Endodermal cell (in vitro differentiated cells): Measurements from ENCODE around the gene TTF2. TPM values are rescaled to one million over a fixed set of nuclear protein-coding genes. Genes with fewer than 3 reads are reported as not detected.

ENCODE experiments used
- DNase-seq: peaks from one replicate; pipeline ENCODE4 v3.0.0-alpha.2; 2017
- H3K27ac ChIP-seq: 2 replicates; pipeline ENCODE4 v1.5.1; 2013; ENCODE audit warnings: mild to moderate bottlenecking, low read depth, low read length, moderate library complexity
- H3K27me3 ChIP-seq: 2 replicates; pipeline ENCODE4 v1.6.1; 2013; ENCODE audit warnings: mild to moderate bottlenecking, low read length, moderate library complexity; ENCODE audit not compliant: insufficient read depth, control insufficient read depth, poor library complexity, severe bottlenecking
- H3K36me3 ChIP-seq: 2 replicates; pipeline ENCODE4 v1.7.0; 2013; ENCODE audit warnings: mild to moderate bottlenecking, low read length, moderate library complexity; ENCODE audit not compliant: control insufficient read depth, insufficient read depth
- H3K4me1 ChIP-seq: one replicate; pipeline ENCODE4 v1.7.0; 2013; ENCODE audit warnings: low read length; ENCODE audit not compliant: control insufficient read depth, insufficient read depth
- H3K4me3 ChIP-seq: 2 replicates; pipeline ENCODE4 v1.5.1; 2013; ENCODE audit warnings: mild to moderate bottlenecking, low read length, moderate library complexity
- H3K9ac ChIP-seq: 2 replicates; pipeline ENCODE4 v1.6.1; 2013; ENCODE audit warnings: mild to moderate bottlenecking, low read length, moderate library complexity; ENCODE audit not compliant: poor library complexity, severe bottlenecking; ENCODE audit errors: extremely low read depth
- H3K9me3 ChIP-seq: 2 replicates; pipeline ENCODE4 v1.6.1; 2013; ENCODE audit warnings: mild to moderate bottlenecking, low read length, moderate library complexity; ENCODE audit not compliant: control insufficient read depth
- H3K27ac Mint-ChIP-seq: 2 replicates; pipeline ENCODE4 v1.8.0; 2020; ENCODE audit warnings: mixed read lengths
- H3K27me3 Mint-ChIP-seq: 2 replicates; pipeline ENCODE4 v1.8.0; 2021; ENCODE audit warnings: mild to moderate bottlenecking, mixed read lengths; ENCODE audit not compliant: insufficient read depth
- H3K36me3 Mint-ChIP-seq: 2 replicates; pipeline ENCODE4 v1.8.0; 2020; ENCODE audit warnings: low read depth, mixed read lengths
- H3K4me1 Mint-ChIP-seq: 2 replicates; pipeline ENCODE4 v1.8.0; 2020; ENCODE audit warnings: mixed read lengths
- H3K4me3 Mint-ChIP-seq: 2 replicates; pipeline ENCODE4 v1.8.0; 2020; ENCODE audit warnings: mild to moderate bottlenecking, moderate library complexity, mixed read lengths
- H3K9me3 Mint-ChIP-seq: 2 replicates; pipeline ENCODE4 v1.8.0; 2020; ENCODE audit warnings: mild to moderate bottlenecking, mixed read lengths
- WGBS, 2 experiments: methylation state at CpG; one replicate each; pipeline versions ENCODE4 v1.1.5 to v1.1.7; 2013; ENCODE audit warnings: missing lambda C conversion rate in 2 of 2, mixed read lengths in 1 of 2; ENCODE audit not compliant: insufficient coverage in 1 of 2, insufficient read length in 1 of 2; 5-methylcytosine and 5-hydroxymethylcytosine counted together
- total RNA-seq, 2 donors: library from RNA; stranded (reverse); fragmentation: NEBNext Ultra II Directional in 1 of 2; extraction: Animal tissue kit (Norgen Biotek cat#: 25700) in 1 of 2; gene quantifications; 2 replicates in 1 of 2; 3 replicates in 1 of 2; pipeline ENCODE4 v1.2.1, GENCODE V29; 2021
- TF ChIP-seq, protein P1 (sequence below): fragments of 200-600 bp; sonication (generic); conservative IDR thresholded peaks from 2 replicates; pipeline ENCODE4 v1.5.0; 2021; ENCODE audit warnings: antibody characterized with exemption, mild to moderate bottlenecking

Gene TTF2
- total RNA-seq, 2 donors from 2014 or later = 70.9 to 71.9 TPM

DNA sequence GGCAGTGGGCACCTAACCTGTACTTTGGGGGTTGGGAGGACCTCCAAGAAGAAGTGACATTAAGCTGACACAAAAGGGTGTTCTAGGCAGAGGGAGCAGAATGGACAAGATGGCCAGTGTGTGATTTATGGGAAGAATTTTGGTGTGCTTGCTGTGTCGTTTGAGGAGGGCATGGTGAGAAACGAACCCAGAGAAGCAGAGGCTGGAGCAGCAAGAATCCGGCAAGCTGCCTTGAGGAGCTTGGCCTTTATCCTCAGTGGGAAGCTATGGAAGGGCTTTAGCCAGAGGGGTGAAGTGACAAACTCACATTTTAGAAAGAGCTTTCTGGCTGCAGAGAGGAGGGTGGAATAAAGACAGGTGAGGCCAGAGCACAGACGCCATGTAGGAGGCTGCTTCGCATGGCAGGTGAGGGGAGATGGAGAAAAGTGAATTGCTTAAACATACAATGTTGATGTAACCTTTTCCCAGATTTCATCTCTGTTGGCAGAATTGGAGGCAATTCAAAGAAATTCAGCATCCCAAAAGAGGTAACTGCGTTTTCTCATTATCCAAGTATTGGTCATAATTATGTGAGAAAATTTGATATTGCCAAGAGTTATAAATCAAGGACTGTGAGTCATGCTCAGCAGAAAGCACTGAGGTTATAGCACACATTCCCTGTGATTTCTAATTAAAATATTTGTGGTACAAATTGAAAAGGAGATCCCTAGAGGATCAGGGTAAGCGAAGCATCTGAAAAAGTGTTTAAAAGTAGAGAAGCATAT is 34.9 kb downstream of the TTF2 start:
- DNase-seq = no peak
- no peaks in the 10 kb centered on the region for H3K4me1 ChIP-seq
- H3K4me3 ChIP-seq = no peak overlapping the region
- H3K36me3 Mint-ChIP-seq = peaks cover 68% of the 10 kb centered on the region
- TF ChIP-seq, protein P1, sequence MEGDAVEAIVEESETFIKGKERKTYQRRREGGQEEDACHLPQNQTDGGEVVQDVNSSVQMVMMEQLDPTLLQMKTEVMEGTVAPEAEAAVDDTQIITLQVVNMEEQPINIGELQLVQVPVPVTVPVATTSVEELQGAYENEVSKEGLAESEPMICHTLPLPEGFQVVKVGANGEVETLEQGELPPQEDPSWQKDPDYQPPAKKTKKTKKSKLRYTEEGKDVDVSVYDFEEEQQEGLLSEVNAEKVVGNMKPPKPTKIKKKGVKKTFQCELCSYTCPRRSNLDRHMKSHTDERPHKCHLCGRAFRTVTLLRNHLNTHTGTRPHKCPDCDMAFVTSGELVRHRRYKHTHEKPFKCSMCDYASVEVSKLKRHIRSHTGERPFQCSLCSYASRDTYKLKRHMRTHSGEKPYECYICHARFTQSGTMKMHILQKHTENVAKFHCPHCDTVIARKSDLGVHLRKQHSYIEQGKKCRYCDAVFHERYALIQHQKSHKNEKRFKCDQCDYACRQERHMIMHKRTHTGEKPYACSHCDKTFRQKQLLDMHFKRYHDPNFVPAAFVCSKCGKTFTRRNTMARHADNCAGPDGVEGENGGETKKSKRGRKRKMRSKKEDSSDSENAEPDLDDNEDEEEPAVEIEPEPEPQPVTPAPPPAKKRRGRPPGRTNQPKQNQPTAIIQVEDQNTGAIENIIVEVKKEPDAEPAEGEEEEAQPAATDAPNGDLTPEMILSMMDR = no peak
- H3K36me3 ChIP-seq = peaks cover 89% of the 10 kb centered on the region
- H3K9ac ChIP-seq = no peak overlapping the region
- no peak overlapping the region for H3K27ac ChIP-seq
- 93 to 99% methylated on average over 7 of the region's 7 CpGs for WGBS, 2 experiments
- H3K9me3 Mint-ChIP-seq = no peaks in the 10 kb centered on the region
- H3K9me3 ChIP-seq = no peaks in the 10 kb centered on the region
- no peak overlapping the region for H3K4me3 Mint-ChIP-seq
- H3K4me1 Mint-ChIP-seq = peaks cover 4% of the 10 kb centered on the region
- no peaks in the 10 kb centered on the region for H3K27me3 ChIP-seq
- H3K27me3 Mint-ChIP-seq = no peaks in the 10 kb centered on the region
- peak overlapping the region; percentile 13 for H3K27ac Mint-ChIP-seq

DNA sequence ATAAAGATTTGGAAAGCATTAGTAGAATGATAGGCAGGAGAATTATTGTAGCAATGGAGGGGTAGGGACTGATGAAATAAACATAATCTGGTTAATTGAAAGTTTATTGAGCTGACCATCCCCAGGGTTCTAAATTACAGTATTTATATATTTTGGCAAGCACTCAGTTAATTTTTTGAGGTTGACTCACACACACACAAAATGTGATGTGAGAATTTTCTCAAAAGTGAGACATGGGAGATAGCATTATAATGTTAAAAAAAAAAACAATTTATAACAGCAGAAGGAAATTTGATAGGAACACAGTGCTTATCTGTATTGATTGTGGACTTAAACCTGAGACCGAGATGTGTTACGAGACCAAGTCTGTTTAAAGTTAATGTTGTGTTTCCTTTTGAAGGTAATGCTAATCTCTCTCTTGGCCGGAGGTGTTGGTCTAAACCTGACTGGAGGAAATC is 36.9 kb downstream of the TTF2 start:
- Histone ChIP-seq H3K4me3 (no peak overlapping the region), H3K27me3 (no peaks in the 10 kb centered on the region), H3K27ac (no peak overlapping the region), H3K9ac (no peak overlapping the region), H3K4me1 (no peaks in the 10 kb centered on the region), H3K36me3 (peaks cover 88% of the 10 kb centered on the region), H3K9me3 (no peaks in the 10 kb centered on the region)
- no peak for DNase-seq
- H3K36me3 Mint-ChIP-seq = peaks cover 68% of the 10 kb centered on the region
- TF ChIP-seq, protein P1 = no peak
- H3K4me1 Mint-ChIP-seq = peaks cover 4% of the 10 kb centered on the region
- WGBS, 2 experiments = 85 to 97% methylated on average over 2 to 3 of the region's 3 CpGs
- H3K4me3 Mint-ChIP-seq = no peak overlapping the region
- no peaks in the 10 kb centered on the region for H3K27me3 Mint-ChIP-seq
- H3K27ac Mint-ChIP-seq = no peak overlapping the region
- no peaks in the 10 kb centered on the region for H3K9me3 Mint-ChIP-seq

DNA sequence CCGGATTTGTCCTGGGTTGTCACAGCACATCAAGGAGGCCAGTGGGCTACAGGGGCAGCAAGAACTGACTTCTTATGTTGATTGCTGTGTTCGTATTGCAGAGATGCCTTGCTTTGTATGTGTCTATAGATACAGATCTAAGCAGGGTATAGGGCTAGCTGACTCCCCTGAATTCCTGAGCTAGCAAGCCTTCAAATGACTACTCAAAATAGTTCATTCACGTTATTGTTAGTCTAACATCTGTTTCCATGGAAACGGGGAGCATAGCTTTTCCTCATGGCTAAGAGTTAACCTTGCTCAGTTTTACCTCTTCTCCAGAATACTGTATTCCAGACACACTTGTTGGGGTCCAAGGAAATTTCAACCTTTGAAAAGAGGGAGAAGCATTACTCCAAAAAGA is 37.3 kb downstream of the TTF2 start:
- no peak overlapping the region for H3K27ac ChIP-seq
- no peak overlapping the region for H3K4me3 ChIP-seq

More for the DNA sequence above, 37.3 kb downstream of the TTF2 start:
- peaks cover 88% of the 10 kb centered on the region for H3K36me3 ChIP-seq
- H3K27me3 Mint-ChIP-seq = no peaks in the 10 kb centered on the region
- peaks cover 70% of the 10 kb centered on the region for H3K36me3 Mint-ChIP-seq
- 91 to 94% methylated on average over 4 of the region's 4 CpGs for WGBS, 2 experiments
- TF ChIP-seq, protein P1 = no peak
- no peak for DNase-seq
- no peak overlapping the region for H3K27ac Mint-ChIP-seq
- no peak overlapping the region for H3K9ac ChIP-seq
- H3K4me1 ChIP-seq = no peaks in the 10 kb centered on the region
- no peaks in the 10 kb centered on the region for H3K9me3 ChIP-seq
- no peak overlapping the region for H3K4me3 Mint-ChIP-seq
- no peaks in the 10 kb centered on the region for H3K27me3 ChIP-seq
- no peaks in the 10 kb centered on the region for H3K9me3 Mint-ChIP-seq
- peaks cover 4% of the 10 kb centered on the region for H3K4me1 Mint-ChIP-seq
